GM18511 (cell line): Measurements from ENCODE around the gene RHBDF2.

ENCODE experiments used
- ATAC-seq: cut with Tn5 transposase; IDR thresholded peaks from one replicate; pipeline ENCODE4 v1.9.1; 2021; ENCODE audit warnings: mild to moderate bottlenecking, moderate library complexity; ENCODE audit not compliant: unreplicated experiment

Gene RHBDF2

DNA sequence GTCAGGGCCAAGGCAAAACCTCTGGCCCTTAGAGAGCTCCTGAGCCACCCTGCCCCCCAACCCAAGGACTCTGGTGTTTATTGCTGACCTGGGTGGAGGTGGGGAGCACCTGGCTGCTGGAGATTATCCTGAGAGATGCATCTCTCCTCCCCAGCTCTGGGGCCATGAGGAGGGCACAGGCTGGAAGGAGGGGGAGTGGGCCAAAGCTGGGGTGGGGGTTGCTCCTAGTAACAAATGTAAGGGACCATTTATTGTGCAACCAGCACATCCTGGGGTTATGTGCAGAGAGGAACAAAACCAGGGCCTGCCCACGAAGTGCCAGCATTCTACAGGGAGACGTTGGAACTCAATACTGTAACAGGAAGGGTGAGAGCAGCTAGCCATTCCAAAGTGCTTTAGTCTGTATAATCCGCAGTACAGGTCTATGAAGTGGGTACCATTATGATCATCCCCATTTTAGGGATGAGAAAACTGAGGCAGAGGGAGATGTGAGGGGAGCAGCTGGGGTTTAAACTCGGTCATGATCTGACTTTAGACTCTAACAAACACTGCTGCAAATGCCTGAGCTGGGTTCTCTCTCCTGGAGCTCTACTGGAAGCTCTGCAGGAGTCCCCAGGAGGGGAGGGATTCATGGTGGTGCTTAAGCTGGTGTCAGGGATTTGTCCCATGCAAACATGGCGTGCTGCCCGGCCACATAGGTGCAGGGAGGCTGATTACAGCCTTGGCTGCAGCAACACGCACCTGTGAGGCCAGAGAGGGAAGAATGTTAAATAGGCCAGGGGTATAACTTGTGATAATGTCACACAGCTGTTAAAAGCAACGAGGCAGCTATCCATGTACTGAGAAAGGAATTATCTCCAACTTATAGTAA, 1.4 kb upstream of the RHBDF2 start:
- ATAC-seq: no peak

GRCh38 chr17:76501827-76502307, 644 bp upstream of the RHBDF2 start:
- no peak for ATAC-seq

GRCh38 chr17:76500747-76501017, 541 bp downstream of the RHBDF2 start:
- ATAC-seq: peak; percentile 20

DNA sequence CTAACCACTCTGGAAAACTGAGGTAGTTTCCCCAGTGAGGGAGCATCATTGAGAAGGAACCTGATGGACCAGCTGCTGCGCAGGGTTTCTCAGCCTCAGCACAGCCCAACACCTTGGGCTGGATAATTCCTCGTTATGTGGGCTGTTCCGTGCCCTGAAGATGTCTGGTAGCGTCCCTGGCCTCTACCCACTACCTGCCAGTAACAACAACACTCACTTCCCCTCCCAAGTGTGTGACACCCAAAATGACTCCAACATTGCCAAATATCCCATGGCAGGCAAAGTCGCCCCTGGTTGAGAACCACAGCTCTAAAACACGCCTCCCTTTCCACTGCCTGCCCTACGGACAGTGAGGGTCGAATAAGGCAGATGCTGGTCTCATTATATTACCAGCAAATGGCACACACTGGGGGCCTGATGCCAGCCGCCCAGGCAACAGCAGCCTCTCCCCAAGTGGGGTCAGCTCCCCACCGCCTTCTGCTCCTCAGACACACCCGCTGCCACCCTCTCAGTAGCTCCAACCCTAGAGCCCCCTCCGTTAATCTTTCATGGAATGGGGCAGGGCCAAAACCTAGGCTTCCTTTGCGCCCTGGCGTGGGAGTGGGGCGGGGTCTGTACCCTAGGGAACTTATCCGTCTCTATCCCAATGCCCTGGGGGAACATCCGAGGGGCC, 1.0 kb downstream of the RHBDF2 start:
- no peak for ATAC-seq

DNA sequence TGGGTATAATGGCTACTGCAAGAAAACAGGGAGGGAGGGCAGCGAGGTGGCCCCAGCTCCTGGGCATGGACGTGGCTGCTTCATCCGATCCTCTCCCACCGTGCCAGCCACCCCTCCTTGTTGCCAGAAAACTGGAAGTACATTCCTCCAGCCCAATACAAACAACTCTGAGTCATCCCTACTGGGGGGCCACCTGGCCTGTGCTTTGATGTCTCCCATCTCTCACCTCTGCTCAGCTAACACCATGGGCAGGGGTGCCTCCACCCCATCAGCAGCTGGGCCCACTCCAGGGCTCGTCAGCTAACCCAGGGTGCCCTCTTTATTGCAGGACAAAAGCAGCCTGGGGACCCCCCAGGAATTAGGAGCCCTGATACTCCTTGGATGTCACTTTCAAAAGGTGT, 2.0 kb downstream of the RHBDF2 start:
- no peak for ATAC-seq

GRCh38 chr17:76498876-76499251, 2.4 kb downstream of the RHBDF2 start:
- ATAC-seq: no peak

- no peak for ATAC-seq
Measured at GRCh38 chr17:76497979-76498875, 3.0 kb downstream of the RHBDF2 start.

- ATAC-seq: no peak
Measured at GRCh38 chr17:76497699-76497978, 3.6 kb downstream of the RHBDF2 start.

DNA sequence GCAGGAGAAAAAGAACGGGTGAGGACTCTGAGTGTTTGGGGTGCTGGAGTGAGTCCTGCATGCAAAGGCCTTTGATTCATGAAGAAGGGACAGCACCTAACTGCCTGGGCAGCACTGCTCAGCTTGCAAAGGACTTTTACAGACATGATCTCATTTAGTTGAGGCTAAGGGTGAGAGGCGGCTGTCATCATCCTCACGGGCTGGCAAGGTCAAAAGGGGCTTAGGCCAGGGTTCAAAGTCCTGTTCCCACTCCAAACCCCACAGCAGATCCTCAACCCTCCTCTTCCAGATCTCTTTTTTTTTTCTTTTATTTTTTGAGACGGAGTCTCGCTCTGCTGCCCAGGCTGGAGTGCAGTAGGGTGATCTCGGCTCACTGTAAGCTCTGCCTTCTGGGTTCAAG, 4.8 kb downstream of the RHBDF2 start:
- no peak for ATAC-seq

DNA sequence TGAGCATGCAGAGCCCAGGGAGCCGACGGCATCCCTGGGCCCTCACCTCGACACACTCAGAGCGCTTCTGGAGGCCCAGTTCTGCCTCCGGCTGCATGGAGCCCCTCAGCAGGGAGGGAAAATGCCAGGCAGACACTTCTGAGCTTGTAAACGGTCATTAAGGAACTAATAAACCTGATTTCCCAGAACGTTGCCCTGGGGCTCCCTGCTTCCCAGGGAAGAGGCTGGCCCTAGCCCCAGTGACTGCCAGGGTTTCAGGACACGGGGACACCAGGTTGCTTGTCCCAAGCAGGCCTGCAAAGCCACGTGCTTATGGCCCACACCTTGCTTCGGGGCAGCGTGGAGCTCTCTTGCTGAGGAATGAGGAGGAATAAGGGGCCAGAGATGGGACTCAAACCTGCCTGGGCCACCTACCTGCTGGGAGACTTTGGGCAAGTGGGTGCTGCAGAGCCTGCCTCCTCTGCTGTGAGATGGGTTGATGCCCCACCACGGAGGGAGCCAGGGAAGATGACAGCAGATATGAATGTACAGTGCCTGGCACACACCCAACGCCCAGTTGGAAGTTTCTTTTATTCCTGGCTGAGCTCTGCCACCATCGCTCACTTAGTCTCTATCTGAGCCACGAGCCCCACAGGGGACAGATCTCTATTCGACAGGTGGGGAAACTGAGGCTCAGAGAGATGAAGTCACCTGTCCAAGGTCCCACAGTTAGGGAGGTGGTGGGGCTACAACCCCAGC, 5.4 kb downstream of the RHBDF2 start:
- no peak for ATAC-seq

GRCh38 chr17:76493505-76494167, 7.6 kb downstream of the RHBDF2 start:
- ATAC-seq: peak; percentile 9

- ATAC-seq: peak; percentile 53
Measured at GRCh38 chr17:76492989-76493501, 8.2 kb downstream of the RHBDF2 start.

DNA sequence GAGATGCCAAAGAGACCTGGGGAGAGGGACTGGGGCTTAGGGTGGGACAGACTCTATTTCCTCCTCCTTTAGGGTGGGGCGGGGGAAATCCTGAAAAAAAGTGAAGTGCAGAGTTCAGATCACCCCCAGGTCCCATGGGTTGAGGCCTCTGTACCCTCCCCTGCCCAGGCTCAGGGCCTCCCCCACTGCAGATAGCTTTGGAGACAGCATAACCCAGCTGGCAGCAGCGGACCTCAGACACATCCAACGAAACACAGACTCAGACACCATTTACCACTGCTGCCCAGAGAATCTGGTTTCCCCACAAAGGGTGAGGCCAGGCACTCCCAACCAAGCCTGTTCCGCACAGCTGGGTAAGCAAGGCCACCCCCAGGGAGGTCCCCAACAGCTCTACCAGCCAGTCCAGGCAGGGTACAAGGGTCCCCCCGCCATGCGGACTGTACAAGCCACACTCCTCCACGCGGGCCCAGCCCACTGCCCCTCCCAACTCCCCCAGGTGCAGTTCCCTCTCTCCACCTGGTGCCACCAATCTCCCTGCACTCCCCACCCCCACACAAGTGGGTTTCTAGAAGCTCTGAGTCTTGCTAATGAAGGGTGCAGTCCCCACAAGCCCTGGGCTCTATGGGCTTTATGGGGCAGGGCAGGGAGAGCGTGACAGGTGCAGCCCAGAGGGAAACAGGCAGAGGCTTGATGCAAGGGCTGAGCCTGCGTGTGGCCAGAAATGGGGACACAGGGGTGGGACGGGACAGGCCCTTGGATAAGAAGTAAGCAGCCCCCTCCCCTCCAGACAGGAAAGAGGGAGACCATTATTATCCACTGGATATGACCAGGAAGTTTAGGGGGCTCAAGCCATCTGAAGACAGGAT, 8.9 kb downstream of the RHBDF2 start:
- ATAC-seq: peak; percentile 53

GRCh38 chr17:76491271-76492122, 9.7 kb downstream of the RHBDF2 start:
- ATAC-seq: no peak

- ATAC-seq: no peak
Measured at GRCh38 chr17:76490112-76490710, 11.0 kb downstream of the RHBDF2 start.

DNA sequence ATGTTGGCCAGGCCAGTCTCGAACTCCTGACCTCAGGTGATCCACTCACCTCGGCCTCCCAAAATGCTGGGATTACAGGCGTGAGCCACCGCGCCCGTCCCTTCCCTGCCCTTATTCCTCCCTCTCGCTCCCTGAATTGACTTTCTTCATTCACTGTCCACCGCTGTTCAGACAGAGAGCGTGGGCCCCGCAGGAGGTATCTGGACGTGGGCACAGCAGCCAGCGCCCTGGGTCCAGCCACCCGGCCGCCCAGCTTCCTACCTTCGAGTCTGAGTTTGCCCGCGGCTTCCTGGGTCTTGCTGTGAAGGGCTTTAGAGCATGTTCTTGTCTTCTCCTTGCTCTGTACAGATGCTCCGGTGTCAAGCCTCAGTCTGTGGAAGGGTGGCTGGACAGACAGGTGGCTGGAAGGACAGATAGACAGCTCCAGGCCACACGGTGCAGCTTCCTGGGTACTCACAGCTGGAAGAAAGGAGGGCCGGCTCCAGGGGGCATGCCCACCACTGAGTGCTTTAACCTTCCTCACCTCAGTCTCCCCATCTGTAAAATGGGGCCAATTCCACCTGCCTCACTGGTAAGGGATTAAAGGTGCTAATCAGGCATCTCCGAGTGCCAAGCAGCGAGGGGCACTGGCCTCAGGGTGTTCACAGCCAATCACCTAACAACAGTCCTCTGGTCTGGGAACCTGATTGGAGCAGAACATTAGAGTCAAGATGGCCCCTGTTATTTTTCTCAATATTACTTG, 13.6 kb downstream of the RHBDF2 start:
- ATAC-seq: no peak

DNA sequence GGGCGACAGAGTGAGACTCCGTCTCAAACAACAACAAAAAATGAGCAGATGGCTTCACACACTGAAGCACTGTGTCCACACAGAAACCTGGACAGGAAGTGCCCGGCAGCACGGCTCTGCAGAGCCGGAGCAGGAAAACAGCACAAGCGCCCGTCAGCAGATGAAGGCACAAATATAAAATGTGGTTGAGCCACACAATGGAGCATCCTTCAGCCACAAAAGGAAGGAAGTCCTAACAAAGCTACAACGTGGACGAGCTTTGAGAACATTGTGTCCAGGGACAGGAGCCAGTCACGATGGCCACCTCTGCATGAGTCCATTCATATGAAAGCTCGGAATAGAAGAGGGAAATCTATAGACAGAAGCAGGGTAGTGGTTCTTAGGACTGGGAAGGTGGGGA, 15.7 kb downstream of the RHBDF2 start:
- ATAC-seq: no peak
